DOHH2 (cell line): ENCODE measurements around the gene APCDD1L.

Experiments used
- H3F3A ChIP-seq: fragments of 200-600 bp; sonication (generic), shearing (Covaris generic); 2 replicates; pipeline ENCODE4 v1.6.0; 2016; ENCODE audit warnings: antibody characterized with exemption, mild to moderate bottlenecking; ENCODE audit not compliant: control insufficient read depth, insufficient read depth
- H3K27ac ChIP-seq: fragments of 200-600 bp; sonication (generic); 2 replicates; pipeline ENCODE4 v1.5.1; 2014; ENCODE audit warnings: low read depth, mild to moderate bottlenecking, low read length, moderate library complexity
- H3K27me3 ChIP-seq: fragments of 200-600 bp; sonication (generic); 2 replicates; pipeline ENCODE4 v1.6.1; 2014; ENCODE audit warnings: mild to moderate bottlenecking, low read length, mixed read lengths; ENCODE audit not compliant: control insufficient read depth
- H3K36me3 ChIP-seq: fragments of 200-600 bp; sonication (generic); 2 replicates; pipeline ENCODE4 v1.6.1; 2014; ENCODE audit warnings: mild to moderate bottlenecking, low read length, moderate library complexity, mixed read lengths; ENCODE audit not compliant: control insufficient read depth
- H3K4me1 ChIP-seq: fragments of 200-600 bp; sonication (generic); 2 replicates; pipeline ENCODE4 v1.6.1; 2014; ENCODE audit warnings: mild to moderate bottlenecking, low read length, mixed read lengths; ENCODE audit not compliant: control insufficient read depth
- H3K4me2 ChIP-seq: fragments of 200-600 bp; sonication (generic); 2 replicates; pipeline ENCODE4 v1.6.0; 2014; ENCODE audit warnings: mild to moderate bottlenecking, low read length, moderate library complexity
- H3K4me3 ChIP-seq: fragments of 200-600 bp; sonication (generic); 2 replicates; pipeline ENCODE4 v1.5.1; 2014; ENCODE audit warnings: mild to moderate bottlenecking, low read length, mixed read lengths
- H3K79me2 ChIP-seq: fragments of 200-600 bp; sonication (generic); 2 replicates; pipeline ENCODE4 v1.6.1; 2014; ENCODE audit warnings: mild to moderate bottlenecking, low read length, mixed read lengths; ENCODE audit not compliant: control insufficient read depth
- H3K9me2 ChIP-seq: fragments of 200-600 bp; sonication (generic); replicated peaks from 2 replicates; pipeline ENCODE4 v1.6.1; 2014; ENCODE audit warnings: mild to moderate bottlenecking, low read length, mixed read lengths; ENCODE audit not compliant: control insufficient read depth
- H3K9me3 ChIP-seq: fragments of 200-600 bp; sonication (generic); 2 replicates; pipeline ENCODE4 v1.6.1; 2014; ENCODE audit warnings: antibody characterized with exemption, low read length, mixed read lengths; ENCODE audit not compliant: control insufficient read depth, insufficient read depth
- H4K20me1 ChIP-seq: fragments of 200-600 bp; sonication (generic); 2 replicates; pipeline ENCODE4 v1.6.0; 2014; ENCODE audit warnings: low read depth, mild to moderate bottlenecking, antibody characterized with exemption, low read length, moderate library complexity; ENCODE audit not compliant: control insufficient read depth, insufficient read depth
- EZH2phosphoT487 ChIP-seq: fragments of 200-600 bp; sonication (generic); IDR thresholded peaks from 2 replicates; pipeline ENCODE4 v1.6.1; 2017; ENCODE audit warnings: borderline replicate concordance, mild to moderate bottlenecking, antibody characterized with exemption, low read length, moderate library complexity, mixed read lengths
- TF ChIP-seq, protein P1 (sequence below): fragments of 200-600 bp; sonication (generic); IDR thresholded peaks from one replicate; pipeline ENCODE4 v1.5.1; 2014; ENCODE audit warnings: antibody characterized with exemption, mild to moderate bottlenecking, low read depth, low read length; ENCODE audit not compliant: poor library complexity, severe bottlenecking

The APCDD1L gene

DNA sequence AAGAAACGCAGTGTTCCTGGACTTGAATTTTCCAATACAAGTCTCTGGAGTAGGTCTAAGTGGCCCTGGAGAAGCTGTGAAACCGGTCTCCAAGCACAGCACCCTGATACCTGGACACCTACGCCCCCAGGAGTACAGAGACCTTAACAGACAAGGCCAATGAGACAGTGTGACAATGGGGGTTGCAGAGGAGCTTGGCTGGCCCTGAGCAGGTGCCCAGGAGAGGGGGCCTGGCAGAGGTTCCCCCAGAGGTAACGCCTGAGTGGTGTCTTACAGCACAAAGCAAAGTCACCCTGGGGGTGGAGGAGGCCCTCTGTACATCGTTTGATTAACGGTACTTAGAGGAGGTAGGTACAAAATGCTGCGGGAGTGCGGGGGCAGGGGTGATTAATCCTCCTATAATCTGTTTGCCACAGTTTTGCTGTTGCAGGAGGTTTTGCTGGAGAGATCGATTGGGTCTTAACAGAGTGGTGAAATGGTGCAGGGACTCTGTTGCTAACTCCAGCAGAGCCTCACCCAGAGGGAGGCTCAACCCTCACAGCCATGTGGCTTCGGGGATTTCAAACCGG lies 37.3 kb upstream of the APCDD1L start:
- H3K4me3 ChIP-seq = no peak overlapping the region
- H3K4me1 ChIP-seq = no peaks in the 10 kb centered on the region
- no peaks in the 10 kb centered on the region for H3F3A ChIP-seq
- no peak for TF ChIP-seq EZH2phosphoT487
- TF ChIP-seq, protein P1, sequence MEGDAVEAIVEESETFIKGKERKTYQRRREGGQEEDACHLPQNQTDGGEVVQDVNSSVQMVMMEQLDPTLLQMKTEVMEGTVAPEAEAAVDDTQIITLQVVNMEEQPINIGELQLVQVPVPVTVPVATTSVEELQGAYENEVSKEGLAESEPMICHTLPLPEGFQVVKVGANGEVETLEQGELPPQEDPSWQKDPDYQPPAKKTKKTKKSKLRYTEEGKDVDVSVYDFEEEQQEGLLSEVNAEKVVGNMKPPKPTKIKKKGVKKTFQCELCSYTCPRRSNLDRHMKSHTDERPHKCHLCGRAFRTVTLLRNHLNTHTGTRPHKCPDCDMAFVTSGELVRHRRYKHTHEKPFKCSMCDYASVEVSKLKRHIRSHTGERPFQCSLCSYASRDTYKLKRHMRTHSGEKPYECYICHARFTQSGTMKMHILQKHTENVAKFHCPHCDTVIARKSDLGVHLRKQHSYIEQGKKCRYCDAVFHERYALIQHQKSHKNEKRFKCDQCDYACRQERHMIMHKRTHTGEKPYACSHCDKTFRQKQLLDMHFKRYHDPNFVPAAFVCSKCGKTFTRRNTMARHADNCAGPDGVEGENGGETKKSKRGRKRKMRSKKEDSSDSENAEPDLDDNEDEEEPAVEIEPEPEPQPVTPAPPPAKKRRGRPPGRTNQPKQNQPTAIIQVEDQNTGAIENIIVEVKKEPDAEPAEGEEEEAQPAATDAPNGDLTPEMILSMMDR = no peak
- H3K9me3 ChIP-seq = no peaks in the 10 kb centered on the region
- no peaks in the 10 kb centered on the region for H3K36me3 ChIP-seq
- no peak overlapping the region for H3K27ac ChIP-seq
- H3K27me3 ChIP-seq = peaks cover 7% of the 10 kb centered on the region; the same call in 1 of the 2 replicates
- no peaks in the 10 kb centered on the region for H4K20me1 ChIP-seq
- no peak overlapping the region for H3K4me2 ChIP-seq
- no peaks in the 10 kb centered on the region for H3K79me2 ChIP-seq
- no peaks in the 10 kb centered on the region for H3K9me2 ChIP-seq

- TF ChIP-seq, protein P1 = no peak
- TF ChIP-seq EZH2phosphoT487 = no peak
- H3K4me3 ChIP-seq = no peak overlapping the region
- H3K4me2 ChIP-seq = no peak overlapping the region
- no peaks in the 10 kb centered on the region for H3K4me1 ChIP-seq
- H4K20me1 ChIP-seq = no peaks in the 10 kb centered on the region
- no peaks in the 10 kb centered on the region for H3K9me2 ChIP-seq
- H3F3A ChIP-seq = no peaks in the 10 kb centered on the region
- no peaks in the 10 kb centered on the region for H3K36me3 ChIP-seq
- H3K79me2 ChIP-seq = no peaks in the 10 kb centered on the region
- H3K27ac ChIP-seq = no peak overlapping the region
- H3K9me3 ChIP-seq = no peaks in the 10 kb centered on the region
- H3K27me3 ChIP-seq = peaks cover 7% of the 10 kb centered on the region; the same call in 1 of the 2 replicates
Observed at GRCh38 chr20:58551631-58552030, 36.4 kb upstream of the APCDD1L start.

DNA sequence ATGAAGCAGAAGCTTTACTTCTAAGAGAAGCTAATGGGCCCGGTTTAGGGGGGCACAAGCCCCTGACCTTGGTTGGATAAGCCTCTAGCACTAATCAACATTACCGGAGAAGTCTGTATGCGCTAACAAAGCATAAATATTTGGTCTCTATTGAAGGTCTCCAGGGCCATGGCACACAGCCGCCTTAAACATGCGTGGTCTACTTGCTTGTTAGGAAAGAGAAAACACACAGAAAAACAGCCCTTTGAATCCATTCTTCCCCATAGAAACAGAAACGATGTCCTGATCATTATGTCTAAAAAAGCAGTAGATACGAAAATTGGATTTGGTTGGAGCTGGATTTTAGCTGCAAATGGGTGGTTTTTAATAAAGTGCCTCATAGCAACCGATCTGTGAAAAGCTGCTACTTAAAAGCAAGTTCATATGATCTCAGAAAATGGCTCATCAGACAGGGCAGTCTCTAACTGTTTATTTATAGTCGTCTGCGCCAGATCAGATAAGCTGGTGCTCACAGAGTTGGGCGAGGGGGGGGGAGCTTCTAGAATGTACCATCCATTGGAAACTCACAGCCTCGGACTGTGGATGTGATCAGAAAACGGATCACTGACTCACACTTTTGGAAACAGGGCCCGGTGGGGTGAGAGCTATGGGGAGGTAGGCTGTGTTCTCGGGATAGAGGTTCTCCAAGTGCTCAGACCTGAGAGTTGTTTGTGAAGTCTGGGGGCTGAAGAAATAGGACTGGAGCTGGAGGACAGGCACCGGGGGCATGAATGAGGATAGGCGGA lies 35.3 kb upstream of the APCDD1L start:
- Histone ChIP-seq H3K27ac (no peak overlapping the region), H3K27me3 (peaks cover 7% of the 10 kb centered on the region; the same call in 1 of the 2 replicates), H3F3A (no peaks in the 10 kb centered on the region), H3K4me3 (no peak overlapping the region), H4K20me1 (no peaks in the 10 kb centered on the region), H3K79me2 (no peaks in the 10 kb centered on the region), H3K9me3 (no peaks in the 10 kb centered on the region), H3K4me1 (no peaks in the 10 kb centered on the region), H3K36me3 (no peaks in the 10 kb centered on the region), H3K4me2 (no peak overlapping the region), H3K9me2 (no peaks in the 10 kb centered on the region)
- no peak for TF ChIP-seq EZH2phosphoT487
- TF ChIP-seq, protein P1 = no peak
